DOHH2 (cell line): Measurements from ENCODE around the gene CNNM3.

Experiments
- H3F3A ChIP-seq: fragments of 200-600 bp; sonication (generic), shearing (Covaris generic); 2 replicates; pipeline ENCODE4 v1.6.0; 2016; ENCODE audit warnings: antibody characterized with exemption, mild to moderate bottlenecking; ENCODE audit not compliant: control insufficient read depth, insufficient read depth
- H3K27ac ChIP-seq: fragments of 200-600 bp; sonication (generic); 2 replicates; pipeline ENCODE4 v1.5.1; 2014; ENCODE audit warnings: low read depth, mild to moderate bottlenecking, low read length, moderate library complexity
- H3K27me3 ChIP-seq: fragments of 200-600 bp; sonication (generic); 2 replicates; pipeline ENCODE4 v1.6.1; 2014; ENCODE audit warnings: mild to moderate bottlenecking, low read length, mixed read lengths; ENCODE audit not compliant: control insufficient read depth
- H3K36me3 ChIP-seq: fragments of 200-600 bp; sonication (generic); 2 replicates; pipeline ENCODE4 v1.6.1; 2014; ENCODE audit warnings: mild to moderate bottlenecking, low read length, moderate library complexity, mixed read lengths; ENCODE audit not compliant: control insufficient read depth
- H3K4me1 ChIP-seq: fragments of 200-600 bp; sonication (generic); 2 replicates; pipeline ENCODE4 v1.6.1; 2014; ENCODE audit warnings: mild to moderate bottlenecking, low read length, mixed read lengths; ENCODE audit not compliant: control insufficient read depth
- H3K4me2 ChIP-seq: fragments of 200-600 bp; sonication (generic); 2 replicates; pipeline ENCODE4 v1.6.0; 2014; ENCODE audit warnings: mild to moderate bottlenecking, low read length, moderate library complexity
- H3K4me3 ChIP-seq: fragments of 200-600 bp; sonication (generic); 2 replicates; pipeline ENCODE4 v1.5.1; 2014; ENCODE audit warnings: mild to moderate bottlenecking, low read length, mixed read lengths
- H3K79me2 ChIP-seq: fragments of 200-600 bp; sonication (generic); 2 replicates; pipeline ENCODE4 v1.6.1; 2014; ENCODE audit warnings: mild to moderate bottlenecking, low read length, mixed read lengths; ENCODE audit not compliant: control insufficient read depth
- H3K9me2 ChIP-seq: fragments of 200-600 bp; sonication (generic); replicated peaks from 2 replicates; pipeline ENCODE4 v1.6.1; 2014; ENCODE audit warnings: mild to moderate bottlenecking, low read length, mixed read lengths; ENCODE audit not compliant: control insufficient read depth
- H3K9me3 ChIP-seq: fragments of 200-600 bp; sonication (generic); 2 replicates; pipeline ENCODE4 v1.6.1; 2014; ENCODE audit warnings: antibody characterized with exemption, low read length, mixed read lengths; ENCODE audit not compliant: control insufficient read depth, insufficient read depth
- H4K20me1 ChIP-seq: fragments of 200-600 bp; sonication (generic); 2 replicates; pipeline ENCODE4 v1.6.0; 2014; ENCODE audit warnings: low read depth, mild to moderate bottlenecking, antibody characterized with exemption, low read length, moderate library complexity; ENCODE audit not compliant: control insufficient read depth, insufficient read depth
- EZH2phosphoT487 ChIP-seq: fragments of 200-600 bp; sonication (generic); IDR thresholded peaks from 2 replicates; pipeline ENCODE4 v1.6.1; 2017; ENCODE audit warnings: borderline replicate concordance, mild to moderate bottlenecking, antibody characterized with exemption, low read length, moderate library complexity, mixed read lengths
- TF ChIP-seq, protein P1 (sequence below): fragments of 200-600 bp; sonication (generic); IDR thresholded peaks from one replicate; pipeline ENCODE4 v1.5.1; 2014; ENCODE audit warnings: antibody characterized with exemption, mild to moderate bottlenecking, low read depth, low read length; ENCODE audit not compliant: poor library complexity, severe bottlenecking

The CNNM3 gene

DNA sequence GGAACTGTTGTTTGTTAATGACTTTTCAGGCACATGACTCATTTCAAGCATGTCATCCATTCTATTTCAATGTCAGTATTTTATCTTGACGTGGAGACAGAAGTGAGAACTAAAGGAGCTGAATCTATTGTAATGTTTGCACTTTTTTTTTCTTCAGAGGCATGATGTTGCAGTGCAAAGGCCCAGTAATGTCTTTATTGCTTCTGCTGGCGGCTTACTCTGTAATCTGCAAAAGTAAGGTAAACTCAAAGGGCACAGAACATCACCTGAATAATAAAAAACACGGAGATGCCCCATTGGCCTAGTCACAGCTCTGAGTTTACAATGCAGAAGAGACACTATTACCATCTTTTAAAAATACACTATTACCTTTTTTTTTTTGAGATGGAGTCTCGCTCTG, 2.4 kb upstream of the CNNM3 start:
- Histone ChIP-seq H3K27ac (no peak overlapping the region), H3K4me1 (peaks cover 46% of the 10 kb centered on the region), H3K4me2 (no peak overlapping the region), H3K9me3 (no peaks in the 10 kb centered on the region), H3K9me2 (no peaks in the 10 kb centered on the region), H3K27me3 (no peaks in the 10 kb centered on the region), H3K79me2 (peaks cover 24% of the 10 kb centered on the region), H3K36me3 (peaks cover 14% of the 10 kb centered on the region), H4K20me1 (peaks cover 13% of the 10 kb centered on the region), H3F3A (no peaks in the 10 kb centered on the region), H3K4me3 (no peak overlapping the region)
- TF ChIP-seq, protein P1, sequence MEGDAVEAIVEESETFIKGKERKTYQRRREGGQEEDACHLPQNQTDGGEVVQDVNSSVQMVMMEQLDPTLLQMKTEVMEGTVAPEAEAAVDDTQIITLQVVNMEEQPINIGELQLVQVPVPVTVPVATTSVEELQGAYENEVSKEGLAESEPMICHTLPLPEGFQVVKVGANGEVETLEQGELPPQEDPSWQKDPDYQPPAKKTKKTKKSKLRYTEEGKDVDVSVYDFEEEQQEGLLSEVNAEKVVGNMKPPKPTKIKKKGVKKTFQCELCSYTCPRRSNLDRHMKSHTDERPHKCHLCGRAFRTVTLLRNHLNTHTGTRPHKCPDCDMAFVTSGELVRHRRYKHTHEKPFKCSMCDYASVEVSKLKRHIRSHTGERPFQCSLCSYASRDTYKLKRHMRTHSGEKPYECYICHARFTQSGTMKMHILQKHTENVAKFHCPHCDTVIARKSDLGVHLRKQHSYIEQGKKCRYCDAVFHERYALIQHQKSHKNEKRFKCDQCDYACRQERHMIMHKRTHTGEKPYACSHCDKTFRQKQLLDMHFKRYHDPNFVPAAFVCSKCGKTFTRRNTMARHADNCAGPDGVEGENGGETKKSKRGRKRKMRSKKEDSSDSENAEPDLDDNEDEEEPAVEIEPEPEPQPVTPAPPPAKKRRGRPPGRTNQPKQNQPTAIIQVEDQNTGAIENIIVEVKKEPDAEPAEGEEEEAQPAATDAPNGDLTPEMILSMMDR, result no peak
- no peak for TF ChIP-seq EZH2phosphoT487

GRCh38 chr2:96815326-96816126, 542 bp upstream of the CNNM3 start:
- Histone ChIP-seq H4K20me1 (peaks cover 23% of the 10 kb centered on the region), H3K27ac (peak overlapping the region; percentile 39), H3K9me2 (no peaks in the 10 kb centered on the region), H3K79me2 (peaks cover 43% of the 10 kb centered on the region), H3K27me3 (no peaks in the 10 kb centered on the region), H3K4me3 (peak overlapping the region; percentile 93), H3K9me3 (no peaks in the 10 kb centered on the region), H3F3A (no peaks in the 10 kb centered on the region), H3K4me2 (peak overlapping the region; percentile 93), H3K4me1 (peaks cover 62% of the 10 kb centered on the region), H3K36me3 (peaks cover 32% of the 10 kb centered on the region)
- TF ChIP-seq, protein P1, result no peak
- no peak for TF ChIP-seq EZH2phosphoT487

- H3F3A ChIP-seq, result no peaks in the 10 kb centered on the region
- H3K79me2 ChIP-seq, result peaks cover 55% of the 10 kb centered on the region
- H3K4me2 ChIP-seq, result peak overlapping the region; percentile 92
- peaks cover 43% of the 10 kb centered on the region for H3K36me3 ChIP-seq
- no peaks in the 10 kb centered on the region for H3K9me2 ChIP-seq
- peaks cover 26% of the 10 kb centered on the region for H4K20me1 ChIP-seq
- peak overlapping the region; percentile 82 for H3K4me3 ChIP-seq
- H3K9me3 ChIP-seq, result no peaks in the 10 kb centered on the region
- H3K4me1 ChIP-seq, result peaks cover 55% of the 10 kb centered on the region
- H3K27me3 ChIP-seq, result no peaks in the 10 kb centered on the region
- TF ChIP-seq EZH2phosphoT487, result no peak
- TF ChIP-seq, protein P1, result no peak
- H3K27ac ChIP-seq, result no peak overlapping the region
Observed at GRCh38 chr2:96816836-96817702, 1.0 kb downstream of the CNNM3 start.
